Astrocyte (in vitro differentiated cells and primary cell): ENCODE results near the gene FSIP1. TPM values are rescaled to one million over a fixed set of nuclear protein-coding genes. Genes with fewer than 3 reads are reported as not detected.

Source experiments
- DNase-seq: peaks from one replicate; pipeline ENCODE4 v3.0.0-alpha.2; 2010; ENCODE audit warnings: low read depth
- FAIRE-seq: peaks from 2 replicates; lab custom pipeline; 2011; peaks lifted over from hg19 to GRCh38; lab: Jason Lieb, UNC
- H2AFZ ChIP-seq: 2 replicates; pipeline ENCODE4 v1.6.0; 2012; ENCODE audit warnings: low read depth, low read length, inconsistent platforms
- H3K27ac ChIP-seq: 2 replicates; pipeline ENCODE4 v1.5.1; 2011; ENCODE audit warnings: low read depth, low read length, inconsistent platforms
- H3K27me3 ChIP-seq: 2 replicates; pipeline ENCODE4 v1.6.0; 2011; ENCODE audit warnings: low read length, inconsistent platforms; ENCODE audit not compliant: insufficient read depth
- H3K36me3 ChIP-seq: 2 replicates; pipeline ENCODE4 v1.5.1; 2011; ENCODE audit warnings: low read length, inconsistent platforms; ENCODE audit not compliant: insufficient read depth
- H3K4me1 ChIP-seq: 2 replicates; pipeline ENCODE4 v1.5.1; 2011; ENCODE audit warnings: low read length, inconsistent platforms; ENCODE audit not compliant: insufficient read depth
- H3K4me2 ChIP-seq: 2 replicates; pipeline ENCODE4 v1.6.0; 2012; ENCODE audit warnings: low read length, inconsistent platforms
- H3K4me3 ChIP-seq: 2 replicates; pipeline ENCODE4 v1.5.1; 2011; ENCODE audit warnings: low read depth, mild to moderate bottlenecking, low read length, inconsistent platforms; ENCODE audit not compliant: insufficient read depth
- H3K79me2 ChIP-seq: 2 replicates; pipeline ENCODE4 v1.6.0; 2012; ENCODE audit warnings: mild to moderate bottlenecking, low read length, inconsistent platforms; ENCODE audit not compliant: insufficient read depth
- H3K9ac ChIP-seq: 2 replicates; pipeline ENCODE4 v1.6.0; 2012; ENCODE audit warnings: mild to moderate bottlenecking, low read length, inconsistent platforms
- H3K9me3 ChIP-seq: 2 replicates; pipeline ENCODE4 v1.5.1; 2012; ENCODE audit warnings: low read depth, mild to moderate bottlenecking, low read length, inconsistent platforms; ENCODE audit not compliant: insufficient read depth
- H4K20me1 ChIP-seq: 2 replicates; pipeline ENCODE4 v1.6.0; 2012; ENCODE audit warnings: low read length, inconsistent platforms; ENCODE audit not compliant: insufficient read depth
- H3K27ac Mint-ChIP-seq: one replicate; pipeline ENCODE4 v1.8.0; 2021; ENCODE audit warnings: mild to moderate bottlenecking, mixed read lengths; ENCODE audit not compliant: unreplicated experiment
- H3K27me3 Mint-ChIP-seq: one replicate; pipeline ENCODE4 v1.8.0; 2021; ENCODE audit warnings: low read depth, mixed read lengths; ENCODE audit not compliant: unreplicated experiment
- H3K36me3 Mint-ChIP-seq: one replicate; pipeline ENCODE4 v1.8.0; 2021; ENCODE audit warnings: low read depth, mixed read lengths; ENCODE audit not compliant: unreplicated experiment
- H3K4me1 Mint-ChIP-seq: one replicate; pipeline ENCODE4 v1.8.0; 2021; ENCODE audit warnings: low read depth, mixed read lengths; ENCODE audit not compliant: unreplicated experiment
- H3K4me3 Mint-ChIP-seq: one replicate; pipeline ENCODE4 v1.8.0; 2021; ENCODE audit warnings: mild to moderate bottlenecking, moderate library complexity, mixed read lengths; ENCODE audit not compliant: unreplicated experiment
- H3K9me3 Mint-ChIP-seq: one replicate; pipeline ENCODE4 v1.8.0; 2021; ENCODE audit warnings: mild to moderate bottlenecking, mixed read lengths; ENCODE audit not compliant: unreplicated experiment
- EZH2 ChIP-seq: IDR thresholded peaks from 2 replicates; pipeline ENCODE4 v1.6.1; 2012; ENCODE audit warnings: mild to moderate bottlenecking, low read length, inconsistent platforms; ENCODE audit not compliant: insufficient read depth
- total RNA-seq: library from RNA; stranded (reverse); gene quantifications from 2 replicates; pipeline ENCODE4 v1.2.1, GENCODE V29; 2021
- TF ChIP-seq, protein P1 (sequence below): IDR thresholded peaks from 2 replicates; pipeline ENCODE4 v1.5.1; 2011; ENCODE audit warnings: low read depth, mild to moderate bottlenecking, inconsistent platforms, low read length, moderate library complexity; ENCODE audit not compliant: insufficient read depth

The FSIP1 gene
- total RNA-seq, 1 donor from 2014 or later = 0.77 TPM

DNA sequence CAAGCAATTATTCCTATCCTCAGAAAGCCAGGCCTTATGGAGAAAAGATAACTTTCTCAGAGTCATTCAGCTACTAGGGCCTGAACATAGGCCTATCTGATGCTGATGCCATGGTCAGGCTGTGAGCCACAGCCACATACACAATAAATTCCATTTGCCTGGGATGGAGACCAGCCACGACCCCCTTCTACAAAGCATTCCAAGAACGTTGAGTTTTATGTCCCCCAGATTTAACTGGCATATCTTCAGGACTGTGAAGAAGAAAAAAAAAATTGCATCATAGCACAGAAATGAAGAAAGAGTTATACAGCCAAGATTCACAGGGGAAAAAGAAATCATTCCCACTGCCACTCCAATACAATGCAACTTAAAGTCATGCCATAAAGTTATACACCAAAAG is 101.8 kb downstream of the FSIP1 start:
- Histone ChIP-seq H2AFZ (no peak overlapping the region), H3K27me3 (no peaks in the 10 kb centered on the region), H4K20me1 (no peaks in the 10 kb centered on the region), H3K36me3 (no peaks in the 10 kb centered on the region), H3K79me2 (no peaks in the 10 kb centered on the region), H3K4me3 (no peak overlapping the region), H3K9me3 (no peaks in the 10 kb centered on the region), H3K9ac (no peak overlapping the region), H3K4me1 (peaks cover 3% of the 10 kb centered on the region), H3K27ac (no peak overlapping the region), H3K4me2 (no peak overlapping the region)
- H3K4me3 Mint-ChIP-seq = no peak overlapping the region
- no peaks in the 10 kb centered on the region for H3K27me3 Mint-ChIP-seq
- peak; percentile 69 for DNase-seq
- no peaks in the 10 kb centered on the region for H3K9me3 Mint-ChIP-seq
- FAIRE-seq = peak; percentile 39
- no peaks in the 10 kb centered on the region for H3K36me3 Mint-ChIP-seq
- peak overlapping the region; percentile 75 for H3K27ac Mint-ChIP-seq
- peaks cover 23% of the 10 kb centered on the region for H3K4me1 Mint-ChIP-seq
- TF ChIP-seq, protein P1, sequence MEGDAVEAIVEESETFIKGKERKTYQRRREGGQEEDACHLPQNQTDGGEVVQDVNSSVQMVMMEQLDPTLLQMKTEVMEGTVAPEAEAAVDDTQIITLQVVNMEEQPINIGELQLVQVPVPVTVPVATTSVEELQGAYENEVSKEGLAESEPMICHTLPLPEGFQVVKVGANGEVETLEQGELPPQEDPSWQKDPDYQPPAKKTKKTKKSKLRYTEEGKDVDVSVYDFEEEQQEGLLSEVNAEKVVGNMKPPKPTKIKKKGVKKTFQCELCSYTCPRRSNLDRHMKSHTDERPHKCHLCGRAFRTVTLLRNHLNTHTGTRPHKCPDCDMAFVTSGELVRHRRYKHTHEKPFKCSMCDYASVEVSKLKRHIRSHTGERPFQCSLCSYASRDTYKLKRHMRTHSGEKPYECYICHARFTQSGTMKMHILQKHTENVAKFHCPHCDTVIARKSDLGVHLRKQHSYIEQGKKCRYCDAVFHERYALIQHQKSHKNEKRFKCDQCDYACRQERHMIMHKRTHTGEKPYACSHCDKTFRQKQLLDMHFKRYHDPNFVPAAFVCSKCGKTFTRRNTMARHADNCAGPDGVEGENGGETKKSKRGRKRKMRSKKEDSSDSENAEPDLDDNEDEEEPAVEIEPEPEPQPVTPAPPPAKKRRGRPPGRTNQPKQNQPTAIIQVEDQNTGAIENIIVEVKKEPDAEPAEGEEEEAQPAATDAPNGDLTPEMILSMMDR = no peak
- no peak for TF ChIP-seq EZH2

DNA sequence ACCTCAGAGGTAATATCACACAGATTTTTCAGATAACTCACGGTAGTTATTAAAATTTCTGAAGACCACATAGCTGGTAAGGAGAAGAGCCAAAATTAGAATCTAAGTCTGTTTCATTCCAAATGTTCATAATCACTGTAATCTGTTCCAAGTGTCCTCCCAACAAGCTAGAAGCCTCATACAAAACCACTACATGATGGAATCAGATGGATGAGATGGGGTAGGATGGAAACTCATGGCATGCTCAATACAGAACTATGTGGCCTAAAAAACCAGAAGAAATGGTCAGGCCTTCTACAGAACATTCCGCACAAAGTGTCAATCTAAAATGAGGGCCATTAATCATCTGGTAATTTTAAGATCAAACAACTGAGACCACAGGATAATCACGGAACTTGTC is 110.0 kb downstream of the FSIP1 start:
- Mint-ChIP-seq H3K27me3 (no peaks in the 10 kb centered on the region), H3K9me3 (no peaks in the 10 kb centered on the region), H3K4me1 (peaks cover 11% of the 10 kb centered on the region), H3K4me3 (no peak overlapping the region), H3K27ac (no peak overlapping the region), H3K36me3 (no peaks in the 10 kb centered on the region)
- Histone ChIP-seq H3K27ac (no peak overlapping the region), H2AFZ (no peak overlapping the region), H4K20me1 (no peaks in the 10 kb centered on the region), H3K4me3 (no peak overlapping the region), H3K79me2 (no peaks in the 10 kb centered on the region), H3K9me3 (no peaks in the 10 kb centered on the region), H3K36me3 (no peaks in the 10 kb centered on the region), H3K4me2 (no peak overlapping the region), H3K4me1 (no peaks in the 10 kb centered on the region), H3K9ac (no peak overlapping the region), H3K27me3 (no peaks in the 10 kb centered on the region)
- TF ChIP-seq, protein P1 = no peak
- TF ChIP-seq EZH2 = no peak
- FAIRE-seq = no peak
- peak; percentile 64 for DNase-seq

DNA sequence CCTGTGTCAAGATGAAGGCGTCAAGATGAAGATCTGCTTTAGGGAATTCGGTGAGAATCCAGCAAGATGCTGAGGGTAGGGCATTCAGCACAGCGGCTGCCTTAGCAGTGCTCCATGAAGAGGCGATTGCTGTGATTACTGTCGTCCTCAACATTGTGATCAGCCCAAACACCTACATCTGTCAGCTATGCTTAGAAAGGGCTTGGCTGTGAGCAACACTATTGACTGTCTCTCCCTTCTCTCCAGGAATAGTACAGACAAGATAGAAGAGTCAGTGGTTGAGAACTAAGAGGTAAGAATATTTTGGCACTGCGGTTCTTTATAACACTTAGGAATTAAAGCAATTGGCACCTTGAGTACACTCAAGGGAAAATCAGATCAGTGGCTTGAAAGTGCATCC is 110.5 kb downstream of the FSIP1 start:
- Histone ChIP-seq H3K36me3 (no peaks in the 10 kb centered on the region), H4K20me1 (no peaks in the 10 kb centered on the region), H2AFZ (no peak overlapping the region), H3K4me2 (no peak overlapping the region), H3K27ac (no peak overlapping the region), H3K9me3 (no peaks in the 10 kb centered on the region), H3K9ac (no peak overlapping the region), H3K4me3 (no peak overlapping the region), H3K27me3 (no peaks in the 10 kb centered on the region), H3K79me2 (no peaks in the 10 kb centered on the region), H3K4me1 (no peaks in the 10 kb centered on the region)
- Mint-ChIP-seq H3K4me1 (peaks cover 15% of the 10 kb centered on the region), H3K4me3 (no peak overlapping the region), H3K36me3 (no peaks in the 10 kb centered on the region), H3K27me3 (no peaks in the 10 kb centered on the region), H3K27ac (no peak overlapping the region), H3K9me3 (no peaks in the 10 kb centered on the region)
- no peak for FAIRE-seq
- TF ChIP-seq, protein P1 = no peak
- TF ChIP-seq EZH2 = no peak
- no peak for DNase-seq
